SK-N-SH (cell line): Measurements from ENCODE around the gene FRMD5. TPM values are rescaled to one million over a fixed set of nuclear protein-coding genes. Genes with fewer than 3 reads are reported as not detected.

ENCODE experiments used
- CTCF ChIA-PET: fragments of 300-600, 350-600 bp; formaldehyde crosslinking; extraction: SDS; loops from one replicate; lab custom pipeline; 2021; lab: Yijun Ruan, JAX
- POLR2A ChIA-PET: fragments of 350-600 bp; sonication (Branson Sonifier 250); formaldehyde crosslinking; extraction: SDS; loops from one replicate; lab custom pipeline; 2020; ENCODE audit warnings: antibody characterized with exemption, inconsistent platforms; lab: Yijun Ruan, JAX
- DNase-seq: peaks from one replicate; pipeline ENCODE4 v3.0.0; 2012
- H2AFZ ChIP-seq: fragments of 200-600 bp; sonication (generic); 2 replicates; pipeline ENCODE4 v1.8.1; 2016; ENCODE audit warnings: antibody characterized with exemption, mild to moderate bottlenecking, low read depth
- H3F3A ChIP-seq: fragments of 200-600 bp; sonication (generic); replicated peaks from 2 replicates; pipeline ENCODE3; 2016; ENCODE audit warnings: antibody characterized with exemption, mild to moderate bottlenecking; ENCODE audit not compliant: insufficient read depth
- H3K27ac ChIP-seq, 2 experiments: fragments of 200-500 bp in 1 of 2; fragments of 200-600 bp in 1 of 2; sonication (Bioruptor generic) in 1 of 2; sonication (generic), shearing (Covaris generic) in 1 of 2; 2 replicates each; pipeline versions ENCODE4 v1.5.1 to v1.6.1; 2014 to 2016; ENCODE audit warnings: low read depth in 2 of 2, inconsistent platforms in 1 of 2, low read length in 1 of 2, mild to moderate bottlenecking in 1 of 2, mixed read lengths in 1 of 2
- H3K27me3 ChIP-seq: fragments of 200-600 bp; sonication (generic), shearing (Covaris generic); 2 replicates; pipeline ENCODE4 v1.6.1; 2016; ENCODE audit warnings: mixed run types; ENCODE audit not compliant: insufficient read depth
- H3K36me3 ChIP-seq, 2 experiments: fragments of 200-500 bp in 1 of 2; fragments of 200-600 bp in 1 of 2; sonication (Bioruptor generic) in 1 of 2; sonication (generic) in 1 of 2; replicated peaks in 1 of 2; 2 replicates each; pipeline versions ENCODE3 to v1.5.1; 2014 to 2016; ENCODE audit warnings: low read length in 1 of 2, mild to moderate bottlenecking in 1 of 2; ENCODE audit not compliant: insufficient read depth in 2 of 2, control insufficient read depth in 1 of 2
- H3K4me1 ChIP-seq, 2 experiments: fragments of 200-500 bp in 1 of 2; fragments of 200-600 bp in 1 of 2; sonication (Bioruptor generic) in 1 of 2; sonication (generic), shearing (Covaris generic) in 1 of 2; 2 replicates each; pipeline versions ENCODE4 v1.5.1 to v1.6.1; 2014 to 2016; ENCODE audit warnings: low read depth in 1 of 2, low read length in 1 of 2, mixed run types in 1 of 2; ENCODE audit not compliant: insufficient read depth in 2 of 2, control insufficient read depth in 1 of 2
- H3K4me2 ChIP-seq: fragments of 200-600 bp; sonication (generic), shearing (Covaris generic); 2 replicates; pipeline ENCODE4 v1.6.1; 2017; ENCODE audit warnings: mixed run types
- H3K4me3 ChIP-seq, 2 experiments: fragments of 200-500 bp in 1 of 2; fragments of 200-600 bp in 1 of 2; sonication (Bioruptor generic) in 1 of 2; sonication (generic), shearing (Covaris generic) in 1 of 2; 2 replicates each; pipeline versions ENCODE4 v1.5.1 to v1.8.1; 2014 to 2016; ENCODE audit warnings: low read depth in 2 of 2, inconsistent platforms in 1 of 2, low read length in 1 of 2, mild to moderate bottlenecking in 1 of 2, mixed read lengths in 1 of 2, moderate library complexity in 1 of 2
- H3K79me2 ChIP-seq: fragments of 200-600 bp; sonication (generic); 2 replicates; pipeline ENCODE4 v1.8.1; 2017; ENCODE audit warnings: mild to moderate bottlenecking; ENCODE audit not compliant: insufficient read depth
- H3K9ac ChIP-seq: fragments of 200-600 bp; sonication (generic); 2 replicates; pipeline ENCODE4 v1.6.1; 2017; ENCODE audit warnings: mixed run types
- H3K9me2 ChIP-seq: fragments of 200-600 bp; sonication (generic); 2 replicates; pipeline ENCODE4 v1.6.1; 2017; ENCODE audit warnings: mixed run types
- H3K9me3 ChIP-seq: fragments of 200-600 bp; sonication (generic); 2 replicates; pipeline ENCODE4 v1.6.1; 2017; ENCODE audit warnings: mixed run types, mild to moderate bottlenecking, moderate library complexity
- H4K20me1 ChIP-seq: fragments of 200-600 bp; sonication (generic); 2 replicates; pipeline ENCODE4 v1.6.1; 2017; ENCODE audit warnings: mild to moderate bottlenecking, mixed run types; ENCODE audit not compliant: insufficient read depth
- CHD2 ChIP-seq: fragments of 150-350 bp; IDR thresholded peaks from 2 replicates; pipeline ENCODE4 v1.6.1; 2018; ENCODE audit warnings: low read length; ENCODE audit not compliant: partially characterized antibody
- ELF1 ChIP-seq: IDR thresholded peaks from 2 replicates; pipeline ENCODE4 v1.4.0; 2012
- GABPA ChIP-seq: IDR thresholded peaks from 2 replicates; pipeline ENCODE4 v1.4.0; 2012; ENCODE audit warnings: low read depth, mild to moderate bottlenecking
- GATA2 ChIP-seq: sonication (generic); formaldehyde crosslinking; IDR thresholded peaks from 2 replicates; pipeline ENCODE4 v1.5.0; 2020; ENCODE audit warnings: mild to moderate bottlenecking, missing genetic modification reagents
- JUND ChIP-seq: IDR thresholded peaks from 2 replicates; pipeline ENCODE4 v1.4.0; 2012
- MEF2A ChIP-seq: IDR thresholded peaks from 2 replicates; pipeline ENCODE4 v1.4.0; 2012; ENCODE audit warnings: low read depth, borderline replicate concordance
- NFIC ChIP-seq: IDR thresholded peaks from 2 replicates; pipeline ENCODE4 v1.4.0; 2012; ENCODE audit warnings: borderline replicate concordance
- NRF1 ChIP-seq: IDR thresholded peaks from 2 replicates; pipeline ENCODE4 v1.6.1; 2012; ENCODE audit warnings: low read depth, mild to moderate bottlenecking, low read length
- PBX3 ChIP-seq: IDR thresholded peaks from 2 replicates; pipeline ENCODE4; 2012
- RAD21 ChIP-seq: IDR thresholded peaks from 2 replicates; pipeline ENCODE4 v1.6.1; 2012; ENCODE audit warnings: mild to moderate bottlenecking, low read length
- RCOR1 ChIP-seq: fragments of 150-350 bp; IDR thresholded peaks from 2 replicates; pipeline ENCODE4 v1.6.1; 2017; ENCODE audit warnings: antibody characterized with exemption, low read length
- RFX5 ChIP-seq: IDR thresholded peaks from 2 replicates; pipeline ENCODE4 v1.6.1; 2012; ENCODE audit warnings: mild to moderate bottlenecking, improper control_type of control experiment, low read length
- RXRA ChIP-seq: IDR thresholded peaks from 2 replicates; pipeline ENCODE4 v1.4.0; 2012; ENCODE audit warnings: low read depth, mild to moderate bottlenecking, borderline replicate concordance
- SMC3 ChIP-seq: IDR thresholded peaks from 2 replicates; pipeline ENCODE4 v1.6.1; 2012; ENCODE audit warnings: low read depth, low read length, improper control_type of control experiment
- TCF12 ChIP-seq: IDR thresholded peaks from 2 replicates; pipeline ENCODE4 v1.4.0; 2012
- YY1 ChIP-seq: IDR thresholded peaks from 2 replicates; pipeline ENCODE4 v1.4.0; 2012; ENCODE audit warnings: low read depth, mild to moderate bottlenecking
- WGBS: methylation state at CpG from one replicate; pipeline ENCODE4 v1.1.6; 2017; ENCODE audit warnings: low lambda C conversion rate; 5-methylcytosine and 5-hydroxymethylcytosine counted together
- polyA plus RNA-seq, 3 experiments: library from polyadenylated mRNA; depleted of rRNA; stranded (reverse); fragments of >200 nt; gene quantifications; 2 replicates each; pipeline ENCODE4 v1.2.3, GENCODE V29; 2012
- TF ChIP-seq, protein P1 (sequence below): IDR thresholded peaks from 2 replicates; pipeline ENCODE4 v1.4.0; 2012; ENCODE audit warnings: low read depth
- TF ChIP-seq, protein P2 (sequence below): fragments of 150-350 bp; IDR thresholded peaks from 2 replicates; pipeline ENCODE4 v1.6.1; 2016; ENCODE audit warnings: mild to moderate bottlenecking, low read depth, low read length
- TF ChIP-seq, protein P3 (sequence below): IDR thresholded peaks from 2 replicates; pipeline ENCODE4 v1.4.0; 2012; ENCODE audit warnings: low read depth, borderline replicate concordance

FRMD5 gene
- polyA plus RNA-seq, 1 of the 3 experiments (the other 2 are of a cell fraction): 24.8 TPM

GRCh38 chr15:43930556-43930955 is 264.5 kb downstream of the FRMD5 start:
- no peak overlapping the region for H3K4me2 ChIP-seq
- H3K79me2 ChIP-seq: peaks cover 20% of the 10 kb centered on the region
- no peaks in the 10 kb centered on the region for H3K27me3 ChIP-seq
- DNase-seq: no peak
- peaks cover 11 to 33% of the 10 kb centered on the region in 2 experiments; a peak in 3 of 4 replicates for H3K4me1 ChIP-seq
- no peaks in the 10 kb centered on the region for H3K9me2 ChIP-seq
- H3K4me3 ChIP-seq: no peak overlapping the region
- H3K9me3 ChIP-seq: no peaks in the 10 kb centered on the region
- H4K20me1 ChIP-seq: no peaks in the 10 kb centered on the region
- ChIA-PET POLR2A (no interaction called here), CTCF (interaction anchor here (0.9 to 1.5 kb wide), 2 partner anchors 15 to 26 kb away, joined by 5 read pairs; no protein-coding TSS in a partner anchor)
- H3K9ac ChIP-seq: no peak overlapping the region
- H2AFZ ChIP-seq: no peak overlapping the region
- no peak overlapping the region for H3K27ac ChIP-seq
- no peak for TF ChIP-seq RCOR1
- 94% methylated on average over 5 of the region's 5 CpGs for WGBS
- no peaks in the 10 kb centered on the region for H3K36me3 ChIP-seq
- no peaks in the 10 kb centered on the region for H3F3A ChIP-seq

GRCh38 chr15:43930079-43930478 is 265.0 kb downstream of the FRMD5 start:
- Histone ChIP-seq H3K27ac (no peak overlapping the region), H4K20me1 (no peaks in the 10 kb centered on the region), H3K36me3 (no peaks in the 10 kb centered on the region), H3K9ac (no peak overlapping the region), H3K4me2 (no peak overlapping the region), H3K9me2 (no peaks in the 10 kb centered on the region), H3K4me1 (peaks cover 13 to 33% of the 10 kb centered on the region in 2 experiments; a peak in 3 of 4 replicates), H3K79me2 (peaks cover 18% of the 10 kb centered on the region), H3K9me3 (no peaks in the 10 kb centered on the region), H3K4me3 (no peak overlapping the region), H3K27me3 (no peaks in the 10 kb centered on the region), H3F3A (no peaks in the 10 kb centered on the region), H2AFZ (no peak overlapping the region)
- TF ChIP-seq RAD21 (no peak), GABPA (no peak), SMC3 (no peak), GATA2 (no peak)
- POLR2A ChIA-PET: no interaction called here
- 100% methylated on average over 2 of the region's 2 CpGs for WGBS
- CTCF ChIA-PET: interaction anchor here (0.9 to 3.1 kb wide), 3 partner anchors 14 to 27 kb away, joined by 5 to 19 read pairs (median 5); no protein-coding TSS in a partner anchor
- DNase-seq: no peak

DNA sequence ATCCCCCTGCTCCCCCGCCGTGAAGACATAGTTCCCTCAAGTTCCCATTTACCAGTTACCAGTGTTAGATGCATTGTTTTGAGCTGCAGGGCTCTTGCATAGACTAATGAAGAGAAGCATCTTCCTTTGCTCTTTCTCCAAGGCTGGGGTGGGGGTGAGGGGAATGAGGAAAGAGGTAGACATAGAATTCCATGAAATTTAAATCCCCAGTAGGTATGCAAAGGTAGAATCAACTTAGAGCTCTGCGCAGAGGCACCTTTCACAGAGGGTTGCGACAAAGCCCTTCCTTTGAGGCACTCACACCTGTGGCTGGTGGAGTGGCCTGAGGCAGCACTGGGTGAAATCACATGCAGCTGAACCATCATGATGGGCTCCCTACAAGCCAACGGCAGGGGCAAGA is 266.9 kb downstream of the FRMD5 start:
- Histone ChIP-seq H4K20me1 (no peaks in the 10 kb centered on the region), H2AFZ (no peak overlapping the region), H3K9ac (no peak overlapping the region), H3K27ac (no peak overlapping the region), H3K4me1 (peaks cover 13 to 17% of the 10 kb centered on the region in 2 experiments; a peak in 3 of 4 replicates), H3K9me3 (no peaks in the 10 kb centered on the region), H3K4me3 (no peak overlapping the region), H3K9me2 (no peaks in the 10 kb centered on the region), H3K79me2 (peaks cover 13% of the 10 kb centered on the region)
- CTCF ChIA-PET: interaction anchor here (1.1 to 3.1 kb wide), 4 partner anchors 11 to 202 kb away, joined by 3 to 19 read pairs (median 4); no protein-coding TSS in a partner anchor
- WGBS: 95% methylated on average over 4 of the region's 5 CpGs
- TF ChIP-seq TCF12 (no peak), JUND (no peak), PBX3 (no peak), RFX5 (no peak), NFIC (no peak), YY1 (no peak), GABPA (no peak), ELF1 (no peak), NRF1 (no peak), MEF2A (no peak), CHD2 (no peak), GATA2 (no peak), RXRA (no peak)
- TF ChIP-seq, protein P1, sequence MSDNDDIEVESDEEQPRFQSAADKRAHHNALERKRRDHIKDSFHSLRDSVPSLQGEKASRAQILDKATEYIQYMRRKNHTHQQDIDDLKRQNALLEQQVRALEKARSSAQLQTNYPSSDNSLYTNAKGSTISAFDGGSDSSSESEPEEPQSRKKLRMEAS: no peak
- TF ChIP-seq, protein P2, sequence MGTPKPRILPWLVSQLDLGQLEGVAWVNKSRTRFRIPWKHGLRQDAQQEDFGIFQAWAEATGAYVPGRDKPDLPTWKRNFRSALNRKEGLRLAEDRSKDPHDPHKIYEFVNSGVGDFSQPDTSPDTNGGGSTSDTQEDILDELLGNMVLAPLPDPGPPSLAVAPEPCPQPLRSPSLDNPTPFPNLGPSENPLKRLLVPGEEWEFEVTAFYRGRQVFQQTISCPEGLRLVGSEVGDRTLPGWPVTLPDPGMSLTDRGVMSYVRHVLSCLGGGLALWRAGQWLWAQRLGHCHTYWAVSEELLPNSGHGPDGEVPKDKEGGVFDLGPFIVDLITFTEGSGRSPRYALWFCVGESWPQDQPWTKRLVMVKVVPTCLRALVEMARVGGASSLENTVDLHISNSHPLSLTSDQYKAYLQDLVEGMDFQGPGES: no peak
- TF ChIP-seq, protein P3, sequence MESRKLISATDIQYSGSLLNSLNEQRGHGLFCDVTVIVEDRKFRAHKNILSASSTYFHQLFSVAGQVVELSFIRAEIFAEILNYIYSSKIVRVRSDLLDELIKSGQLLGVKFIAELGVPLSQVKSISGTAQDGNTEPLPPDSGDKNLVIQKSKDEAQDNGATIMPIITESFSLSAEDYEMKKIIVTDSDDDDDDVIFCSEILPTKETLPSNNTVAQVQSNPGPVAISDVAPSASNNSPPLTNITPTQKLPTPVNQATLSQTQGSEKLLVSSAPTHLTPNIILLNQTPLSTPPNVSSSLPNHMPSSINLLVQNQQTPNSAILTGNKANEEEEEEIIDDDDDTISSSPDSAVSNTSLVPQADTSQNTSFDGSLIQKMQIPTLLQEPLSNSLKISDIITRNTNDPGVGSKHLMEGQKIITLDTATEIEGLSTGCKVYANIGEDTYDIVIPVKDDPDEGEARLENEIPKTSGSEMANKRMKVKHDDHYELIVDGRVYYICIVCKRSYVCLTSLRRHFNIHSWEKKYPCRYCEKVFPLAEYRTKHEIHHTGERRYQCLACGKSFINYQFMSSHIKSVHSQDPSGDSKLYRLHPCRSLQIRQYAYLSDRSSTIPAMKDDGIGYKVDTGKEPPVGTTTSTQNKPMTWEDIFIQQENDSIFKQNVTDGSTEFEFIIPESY: no peak
- TF ChIP-seq, all 33 proteins: peak for 0
- DNase-seq: no peak
- Histone ChIP-seq H3F3A (no peaks in the 10 kb centered on the region), H3K27me3 (no peaks in the 10 kb centered on the region), H3K4me2 (no peak overlapping the region), H3K36me3 (peaks cover 7 to 9% of the 10 kb centered on the region in 2 experiments)
- POLR2A ChIA-PET: no interaction called here
